ENCODE data around the gene NUDT9.
"Not testable (repeated sequence)": the region's sequence is repeated elsewhere in the genome, so short reads cannot be mapped to it uniquely, and the experiment has no call there.

Gene NUDT9

GRCh38 chr4:87461281-87461700, 38.9 kb downstream of the NUDT9 start:
- DNase-seq (ENCODE audit: low read depth, low spot score) = no peak

GRCh38 chr4:87462102-87462501, 39.7 kb downstream of the NUDT9 start:
- DNase-seq (ENCODE audit: low read depth, low spot score) = no peak

GRCh38 chr4:87465739-87466366, 43.5 kb downstream of the NUDT9 start:
- DNase-seq (ENCODE audit: low read depth, low spot score) = no peak

DNA sequence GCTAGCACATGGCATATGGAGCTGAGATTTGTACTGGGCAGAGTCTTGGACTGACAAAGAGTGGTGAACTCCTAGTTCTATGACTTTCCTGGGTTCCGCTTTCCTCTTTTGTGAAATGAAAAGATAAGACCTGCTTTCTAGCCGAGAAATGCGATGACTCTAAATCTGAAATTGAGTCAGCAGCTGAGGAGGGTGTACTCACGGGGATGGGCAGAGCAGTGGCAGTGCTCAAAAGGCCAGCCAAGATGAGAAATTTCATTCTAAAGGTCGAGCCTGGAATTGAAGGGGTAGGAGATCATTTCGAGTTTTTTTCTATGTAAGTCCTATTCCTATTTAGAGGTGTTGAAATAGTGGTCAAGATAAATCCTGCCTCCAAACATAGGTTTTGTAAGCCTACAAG, 47.0 kb downstream of the NUDT9 start:
- DNase-seq (ENCODE audit: low read depth, low spot score) = no peak

GRCh38 chr4:87476934-87477333, 54.6 kb downstream of the NUDT9 start:
- DNase-seq (ENCODE audit: low read depth, low spot score) = no peak

- DNase-seq (ENCODE audit: low read depth, low spot score) = no peak
Measured at GRCh38 chr4:87478732-87479250, 56.4 kb downstream of the NUDT9 start.

- no peak for DNase-seq (ENCODE audit: low read depth, low spot score)
Measured at GRCh38 chr4:87481377-87481776, 59.0 kb downstream of the NUDT9 start.

DNA sequence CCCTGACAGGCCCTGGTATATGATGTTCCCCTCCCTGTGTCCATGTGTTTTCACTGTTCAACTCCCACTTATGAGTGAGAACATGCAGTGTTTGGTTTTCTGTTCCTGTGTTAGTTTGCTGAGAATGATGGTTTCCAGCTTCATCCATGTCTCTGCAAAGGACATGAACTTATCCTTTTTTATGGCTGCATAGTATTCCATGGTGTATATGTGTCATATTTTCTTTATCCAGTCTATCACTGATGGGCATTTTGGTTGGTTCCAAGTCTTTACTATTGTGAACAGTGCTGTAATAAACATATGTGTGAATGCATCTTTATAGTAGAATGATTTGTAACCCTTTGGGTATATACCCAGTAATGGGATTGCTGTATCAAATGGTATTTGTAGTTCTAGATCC, 60.9 kb downstream of the NUDT9 start:
- DNase-seq (ENCODE audit: low read depth, low spot score) = not testable (repeated sequence)

DNA sequence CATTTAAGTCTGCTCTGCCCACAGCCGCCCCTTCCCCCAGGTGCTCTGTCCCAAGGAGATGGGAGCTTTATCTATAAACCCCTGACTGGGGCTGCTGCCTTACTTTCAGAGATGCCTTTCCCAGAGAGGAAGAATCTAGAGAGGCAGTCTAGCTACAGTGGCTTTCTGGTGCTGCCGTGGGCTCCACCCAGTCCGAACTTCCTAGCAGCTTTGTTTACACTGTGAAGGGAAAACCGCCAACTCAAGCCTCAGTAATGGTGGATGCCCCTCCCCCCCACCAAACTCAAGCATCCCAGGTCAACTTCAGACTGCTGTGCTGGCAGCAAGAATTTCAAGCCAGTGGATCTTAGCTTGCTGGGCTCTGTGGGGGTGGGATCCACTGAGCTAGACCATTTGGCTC, 66.3 kb downstream of the NUDT9 start:
- DNase-seq (ENCODE audit: low read depth, low spot score) = not testable (repeated sequence)

- no peak for DNase-seq (ENCODE audit: low read depth, low spot score)
Measured at GRCh38 chr4:87489678-87490077, 67.3 kb downstream of the NUDT9 start.

DNA sequence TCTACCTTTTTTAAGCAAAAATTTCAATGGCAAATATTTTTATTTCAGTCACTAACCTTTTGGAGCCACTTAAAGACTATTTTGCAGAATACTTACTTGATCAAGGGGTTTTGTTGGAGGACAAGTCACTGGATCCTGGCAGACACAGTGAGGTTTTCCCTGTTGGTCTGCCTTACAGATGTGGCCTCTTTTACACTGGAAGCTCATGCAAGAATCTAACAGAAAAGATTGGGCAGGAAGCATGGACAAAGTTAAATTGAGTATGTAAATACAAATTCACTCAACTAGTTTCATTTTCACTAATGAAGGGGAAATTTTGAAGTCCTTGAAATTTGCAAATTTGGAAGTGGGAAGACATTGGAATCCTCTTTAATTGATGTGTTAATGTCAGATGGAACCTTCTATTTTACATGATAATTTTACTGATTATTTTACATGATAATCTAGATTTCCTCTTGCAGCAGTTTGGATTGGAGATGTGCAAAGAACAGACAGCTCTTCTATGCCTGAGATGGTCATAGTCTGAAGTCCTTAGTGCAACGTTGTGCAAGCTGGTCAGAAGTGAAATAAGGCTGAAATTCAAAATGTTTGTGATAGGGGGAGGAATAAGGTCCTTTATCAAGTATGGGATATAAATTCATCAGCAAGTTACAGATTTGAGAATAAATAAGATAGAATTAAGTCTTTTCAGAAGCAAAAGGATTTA, 68.4 kb downstream of the NUDT9 start:
- no peak for DNase-seq (ENCODE audit: low read depth, low spot score)

DNA sequence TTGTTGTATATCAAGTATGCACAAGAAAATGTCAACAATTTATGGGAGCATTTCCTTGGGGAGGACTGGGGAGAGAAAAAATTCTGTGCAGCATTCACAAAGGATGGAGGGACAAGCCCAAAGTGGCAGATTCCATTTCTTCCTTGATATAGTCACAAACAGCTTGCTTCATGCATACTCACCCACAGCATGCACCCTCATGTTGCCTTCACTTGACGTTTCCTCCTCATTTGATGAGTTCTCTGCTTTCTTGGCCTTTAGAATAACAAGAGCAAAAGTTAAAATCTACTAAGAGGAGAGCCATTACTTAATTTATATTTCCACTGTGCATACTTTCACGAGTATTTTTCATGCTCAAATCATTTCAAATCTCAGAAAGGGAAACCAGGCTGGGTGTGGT, 69.1 kb downstream of the NUDT9 start:
- DNase-seq (ENCODE audit: low read depth, low spot score) = no peak

DNA sequence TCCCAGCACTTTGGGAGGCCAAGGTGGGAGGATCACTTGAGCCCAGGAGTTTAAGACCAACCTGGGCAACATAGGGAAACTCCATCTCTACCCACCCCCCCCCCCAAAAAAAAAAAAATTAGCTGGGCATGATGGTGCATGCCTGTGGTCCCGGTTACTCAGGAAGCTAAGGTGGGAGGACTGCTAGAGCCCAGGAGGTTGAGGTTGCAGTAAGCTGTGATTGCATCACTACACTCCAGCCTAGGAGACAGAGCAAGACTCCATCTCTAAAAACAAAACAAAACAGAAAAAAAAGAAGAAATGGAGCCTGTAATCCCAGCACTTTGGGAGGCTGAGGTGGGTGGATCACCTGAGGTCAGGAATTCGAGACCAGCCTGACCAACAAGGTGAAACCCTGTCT, 69.5 kb downstream of the NUDT9 start:
- not testable (repeated sequence) for DNase-seq (ENCODE audit: low read depth, low spot score)

GRCh38 chr4:87493115-87493514, 70.7 kb downstream of the NUDT9 start:
- no peak for DNase-seq (ENCODE audit: low read depth, low spot score)

DNA sequence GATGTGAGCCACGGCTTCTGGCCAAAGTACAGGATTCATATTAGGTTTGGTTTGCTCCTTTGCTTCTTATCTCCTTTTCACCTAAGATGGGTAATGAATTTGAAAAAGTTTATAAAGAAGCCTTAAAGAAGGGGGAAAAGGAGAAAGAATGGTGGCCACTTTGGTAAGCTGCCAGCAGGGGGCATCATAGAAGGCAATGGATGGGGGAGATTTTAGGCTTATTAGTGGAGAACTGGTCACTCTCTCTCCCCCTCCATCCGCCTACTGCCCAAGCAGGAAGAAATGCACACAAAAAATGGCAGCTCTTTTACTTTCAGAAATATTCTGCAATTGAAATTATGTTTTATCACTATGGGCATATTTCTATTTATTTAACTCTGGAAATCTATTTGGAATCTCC, 74.8 kb downstream of the NUDT9 start:
- no peak for DNase-seq (ENCODE audit: low read depth, low spot score)

- DNase-seq (ENCODE audit: low read depth, low spot score) = no peak
Measured at GRCh38 chr4:87497578-87497977, 75.2 kb downstream of the NUDT9 start.

DNA sequence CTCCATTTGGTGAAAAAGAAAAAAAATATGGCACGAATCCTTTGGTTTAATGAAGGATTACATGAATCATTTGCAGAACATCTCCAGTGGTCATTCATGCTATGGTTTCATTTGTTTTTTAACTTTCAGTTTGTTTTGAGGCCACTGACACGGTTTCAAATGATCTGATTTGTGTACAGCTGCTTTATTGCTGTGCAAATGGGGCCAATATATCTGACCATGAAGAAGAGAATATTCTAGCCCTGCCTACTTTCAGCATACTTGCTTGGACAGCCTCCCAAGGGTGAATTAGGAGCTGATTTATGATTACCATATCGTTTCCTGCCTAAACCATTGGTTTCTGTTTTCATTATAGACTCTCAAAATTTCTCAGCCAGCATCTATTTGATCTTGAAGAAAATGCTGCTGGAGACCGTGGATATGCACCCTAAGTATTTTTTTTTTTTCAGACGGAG, 76.1 kb downstream of the NUDT9 start:
- no peak for DNase-seq (ENCODE audit: low read depth, low spot score)

GRCh38 chr4:87499403-87500091, 77.2 kb downstream of the NUDT9 start:
- no peak for DNase-seq (ENCODE audit: low read depth, low spot score)

- no peak for DNase-seq (ENCODE audit: low read depth, low spot score)
Measured at GRCh38 chr4:87500092-87500462, 77.7 kb downstream of the NUDT9 start.

GRCh38 chr4:87502580-87503238, 80.3 kb downstream of the NUDT9 start:
- no peak for DNase-seq (ENCODE audit: low read depth, low spot score)

DNA sequence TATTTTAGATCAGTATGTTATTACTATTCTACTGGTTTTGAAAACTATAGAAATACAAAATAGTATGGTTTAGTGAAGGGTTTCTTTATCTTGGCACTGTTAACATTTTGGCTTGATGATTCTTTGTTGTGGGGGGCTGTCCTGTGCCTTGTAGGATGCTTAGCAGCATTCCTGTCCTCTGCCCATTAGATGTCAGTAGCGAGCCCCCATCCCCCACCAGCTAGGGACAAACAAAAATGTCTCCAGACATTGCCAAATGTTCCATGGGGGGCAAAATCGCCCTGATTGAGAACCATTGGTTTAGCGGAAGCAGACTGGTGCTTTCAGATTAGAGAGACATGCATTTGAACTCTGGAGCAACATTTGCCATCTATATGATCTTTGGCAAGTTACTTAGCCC, 83.5 kb downstream of the NUDT9 start:
- no peak for DNase-seq (ENCODE audit: low read depth, low spot score)
